Esophagus (tissue), 2 donors: ENCODE measurements around the gene CLDN15. TPM values are rescaled to one million over a fixed set of nuclear protein-coding genes. Genes with fewer than 3 reads are reported as not detected.

Source experiments
- H3K27ac ChIP-seq, 2 donors: one replicate each; pipeline ENCODE4 v1.5.1; 2013; ENCODE audit warnings: low read depth in 2 of 2, mild to moderate bottlenecking in 2 of 2, inconsistent platforms in 1 of 2, low read length in 1 of 2, moderate library complexity in 1 of 2
- H3K27me3 ChIP-seq, 2 donors: one replicate each; pipeline ENCODE4 v1.6.1; 2013; ENCODE audit warnings: low read length in 2 of 2, control low read depth in 1 of 2, mild to moderate bottlenecking in 1 of 2; ENCODE audit not compliant: insufficient read depth in 2 of 2, control insufficient read depth in 1 of 2
- H3K36me3 ChIP-seq, 2 donors: one replicate each; pipeline ENCODE4 v1.6.1; 2013; ENCODE audit warnings: low read length in 1 of 2; ENCODE audit not compliant: control insufficient read depth in 2 of 2, insufficient read depth in 2 of 2
- H3K4me1 ChIP-seq, 2 donors: one replicate each; pipeline ENCODE4 v1.6.1; 2013; ENCODE audit warnings: low read length in 1 of 2; ENCODE audit not compliant: control insufficient read depth in 2 of 2, insufficient read depth in 2 of 2
- H3K4me3 ChIP-seq, 2 donors: one replicate each; pipeline ENCODE4 v1.5.1; 2013; ENCODE audit warnings: low read length in 2 of 2, mild to moderate bottlenecking in 2 of 2, low read depth in 1 of 2, moderate library complexity in 1 of 2
- H3K9me3 ChIP-seq, 2 donors: one replicate each; pipeline ENCODE4 v1.6.1; 2013; ENCODE audit warnings: mild to moderate bottlenecking in 2 of 2, low read depth in 1 of 2, low read length in 1 of 2, moderate library complexity in 1 of 2; ENCODE audit not compliant: control insufficient read depth in 2 of 2, insufficient read depth in 1 of 2
- WGBS, 2 donors: extraction: QIAGEN DNeasy Blood & Tissue Kit; methylation state at CpG; one replicate each; pipeline ENCODE4 v1.1.7; 2013; 5-methylcytosine and 5-hydroxymethylcytosine counted together
- polyA plus RNA-seq, 2 donors: library from polyadenylated mRNA; stranded (reverse); fragments of 200-250 nt; gene quantifications; one replicate each; pipeline ENCODE4 v1.2.3, GENCODE V29; 2013
- donor health status: healthy with polysubstance abuse.
- donor health status: Bipolar disorder and iron deficiency.

Gene CLDN15
- polyA plus RNA-seq, 2 donors = 3.7 to 5.9 TPM

DNA sequence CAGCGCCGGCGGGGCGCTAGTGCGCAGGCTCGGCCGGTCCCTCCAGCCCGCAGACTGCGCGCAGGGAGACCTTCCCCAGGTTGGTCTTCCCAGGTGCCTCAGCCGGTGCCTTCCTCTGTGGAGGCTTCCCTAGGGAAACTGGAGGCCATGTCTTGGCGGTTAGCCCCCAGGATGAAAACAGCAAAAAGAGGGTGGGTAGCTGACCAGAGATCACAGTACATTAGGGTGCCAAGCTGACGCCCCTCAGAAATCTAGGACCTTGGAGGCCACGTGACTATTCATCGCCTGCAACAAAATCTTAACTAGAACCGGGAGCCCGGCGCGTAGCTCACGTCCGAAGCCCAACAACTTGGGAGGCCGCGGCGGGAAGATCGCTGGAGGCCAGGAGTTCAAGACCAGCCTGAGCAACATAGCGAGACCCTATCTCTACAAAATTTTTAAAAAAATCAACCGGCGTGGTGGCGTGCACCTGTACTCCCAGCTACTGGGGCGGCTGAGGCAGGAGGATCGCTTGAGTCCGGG lies 7.6 kb upstream of the CLDN15 start:
- Histone ChIP-seq H3K27me3 (no peaks in the 10 kb centered on the region), H3K27ac (peak overlapping the region; percentile 95 to 97), H3K4me3 (peak overlapping the region; percentile 90 to 91), H3K36me3 (peaks cover 5 to 6% of the 10 kb centered on the region in 2 donors), H3K9me3 (no peaks in the 10 kb centered on the region), H3K4me1 (peaks cover 7 to 15% of the 10 kb centered on the region in 2 donors)
- 28 to 31% methylated on average over 32 of the region's 32 CpGs for WGBS, 2 donors

DNA sequence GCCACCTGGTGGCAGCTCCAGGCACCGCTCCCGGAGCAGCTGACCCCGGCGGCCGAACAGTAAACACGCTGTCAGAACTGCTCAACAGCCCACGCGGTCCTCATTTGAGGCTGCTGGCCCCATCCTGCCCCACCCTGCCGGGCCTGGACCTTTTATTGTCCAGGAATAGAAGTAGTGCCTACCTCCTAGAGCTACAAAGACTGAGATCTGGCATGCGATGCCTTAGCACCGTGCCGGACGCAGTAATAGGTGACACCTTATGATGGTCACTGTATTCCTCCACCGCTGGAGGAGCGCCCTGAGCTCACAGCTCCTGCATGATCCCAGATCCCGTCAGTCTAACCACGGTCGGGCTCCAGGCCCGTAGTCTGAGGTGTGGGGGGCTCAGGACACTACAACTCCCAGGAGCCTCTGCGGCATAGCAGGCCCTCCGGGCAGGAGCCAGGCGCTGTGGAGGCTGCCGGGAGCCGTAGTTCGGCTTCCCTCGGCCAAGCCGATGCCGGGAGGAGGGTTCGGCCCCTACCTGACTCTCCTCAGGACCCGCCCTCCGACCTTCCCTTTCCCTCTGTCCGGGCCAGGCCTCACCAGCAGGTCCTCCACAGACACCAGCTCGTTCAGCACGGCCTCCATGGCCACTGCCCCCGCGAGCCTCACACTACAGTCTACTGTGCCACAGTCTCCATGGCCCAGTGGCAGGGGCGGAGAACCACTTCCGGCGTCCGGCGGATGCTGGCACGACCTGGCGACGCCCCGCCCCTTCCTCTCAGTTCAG lies 7.0 kb upstream of the CLDN15 start, which contains the start of gene FIS1:
Gene FIS1 (minus strand): TSS at position 707 of the 772 bp plus-strand sequence. CDS start 77 bp downstream, at position 630.
- WGBS, 2 donors = 0% methylated on average over 45 of the region's 45 CpGs
- Histone ChIP-seq H3K36me3 (peaks cover 5 to 11% of the 10 kb centered on the region in 2 donors), H3K9me3 (no peaks in the 10 kb centered on the region), H3K4me1 (peaks cover 7 to 15% of the 10 kb centered on the region in 2 donors), H3K4me3 (peak within 1 kb of the TSS; percentile 90 to 91), H3K27me3 (no peaks in the 10 kb centered on the region), H3K27ac (peak within 1 kb of the TSS; percentile 95 to 97)

DNA sequence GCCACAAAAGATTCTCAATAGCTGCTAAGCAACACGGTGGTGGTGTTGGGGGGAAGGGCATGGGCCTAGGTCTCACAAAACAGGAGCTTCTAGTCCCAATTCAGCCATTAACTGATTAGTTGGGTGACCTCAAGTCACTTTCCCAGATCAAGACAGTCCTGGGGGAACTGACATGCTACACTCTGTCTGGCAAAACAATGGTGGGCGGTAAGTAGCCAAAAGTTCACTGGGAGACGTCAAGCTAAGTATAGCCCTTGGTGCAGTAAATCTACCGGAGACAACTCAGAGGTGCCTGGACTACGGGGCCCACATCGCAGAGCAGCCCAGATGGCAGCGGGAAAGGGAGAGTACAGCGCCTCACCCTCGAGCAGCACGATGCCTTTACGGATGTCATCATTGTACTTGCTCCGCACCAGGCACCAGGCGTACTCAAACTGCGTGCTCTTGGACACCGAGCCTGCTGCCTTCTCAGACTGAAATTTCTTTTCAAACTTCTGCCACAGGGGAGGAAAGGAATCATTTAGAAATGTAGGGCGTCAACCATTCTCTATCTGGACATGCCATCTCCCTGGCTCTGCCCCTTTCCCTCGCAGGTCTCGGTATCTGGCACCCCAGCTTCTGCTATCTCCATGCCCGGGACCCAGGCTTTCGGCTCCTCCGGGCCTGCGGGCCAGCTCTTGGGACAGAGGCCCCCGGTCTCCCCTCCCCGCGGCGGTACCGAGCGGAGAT lies 6.2 kb upstream of the CLDN15 start:
- Histone ChIP-seq H3K9me3 (no peaks in the 10 kb centered on the region), H3K4me1 (peaks cover 7 to 15% of the 10 kb centered on the region in 2 donors), H3K4me3 (peak overlapping the region; percentile 90 to 91), H3K27ac (peak overlapping the region; percentile 95 to 97), H3K36me3 (peaks cover 5 to 16% of the 10 kb centered on the region in 2 donors), H3K27me3 (no peaks in the 10 kb centered on the region)
- WGBS, 2 donors = 17 to 20% methylated on average over 28 of the region's 28 CpGs

DNA sequence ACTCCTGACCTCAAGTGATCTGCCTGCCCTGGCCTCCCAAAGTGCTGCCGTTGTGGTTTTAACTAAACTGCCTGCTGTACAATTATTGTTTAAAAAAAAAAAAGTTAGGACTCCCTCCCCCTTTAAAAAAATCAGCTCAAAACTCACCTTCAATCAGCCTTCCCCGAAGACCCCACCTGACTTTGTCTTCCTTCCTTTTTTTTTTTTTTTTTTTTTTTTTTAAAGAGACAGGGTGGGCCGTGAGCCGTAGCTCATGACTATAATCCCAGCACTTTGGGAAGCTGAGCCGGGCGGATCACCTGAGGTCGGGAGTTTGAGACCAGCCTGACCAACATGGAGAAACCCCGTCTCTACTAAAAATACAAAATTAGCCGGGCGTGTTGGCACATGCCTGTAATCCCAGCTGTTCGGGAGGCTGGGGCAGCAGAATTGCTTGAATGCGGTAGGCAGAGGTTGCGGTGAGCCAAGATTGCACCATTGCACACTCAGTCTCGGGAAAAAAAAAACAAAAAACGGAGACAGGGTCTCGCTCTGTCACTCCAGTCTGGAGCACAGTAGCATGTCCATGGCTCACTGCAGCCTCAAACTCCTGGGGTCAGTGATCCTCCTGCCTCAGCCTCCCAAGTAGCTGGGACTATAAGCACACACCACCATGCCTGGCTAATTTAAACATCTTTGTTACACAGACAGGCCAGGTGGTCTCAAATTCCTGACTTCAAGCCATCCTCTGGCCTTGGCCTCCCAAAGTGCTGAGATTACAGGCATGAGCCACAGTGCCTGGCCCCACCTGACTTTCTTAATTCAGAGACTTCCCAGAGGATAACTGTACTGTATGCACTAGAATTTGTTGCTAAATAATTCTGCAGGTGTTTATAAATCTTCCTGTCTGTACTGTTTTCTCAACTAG lies 4.1 kb upstream of the CLDN15 start:
- Histone ChIP-seq H3K9me3 (no peaks in the 10 kb centered on the region), H3K4me3 (no peak overlapping the region), H3K27ac (no peak overlapping the region), H3K27me3 (no peaks in the 10 kb centered on the region), H3K36me3 (peaks cover 5 to 29% of the 10 kb centered on the region in 2 donors), H3K4me1 (peaks cover 7 to 15% of the 10 kb centered on the region in 2 donors)
- WGBS, 2 donors = 62 to 67% methylated on average over 16 of the region's 16 CpGs

DNA sequence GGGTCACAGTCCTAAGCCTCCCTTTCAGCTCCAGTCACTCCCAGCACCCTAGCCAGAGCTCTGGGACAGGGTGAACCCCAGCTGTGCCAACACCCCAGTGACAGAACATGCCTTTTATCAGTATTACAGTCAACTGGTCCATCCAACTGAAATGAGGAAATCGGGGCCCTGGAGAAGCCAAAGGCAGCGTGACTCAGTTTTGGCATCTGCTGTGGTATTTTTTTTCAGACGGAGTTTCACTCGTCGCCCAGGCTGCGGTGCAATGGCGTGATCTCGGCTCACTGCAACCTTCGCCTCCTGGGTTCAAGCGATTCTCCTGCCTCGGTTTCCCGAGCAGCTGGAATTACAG lies 3.4 kb upstream of the CLDN15 start:
- Histone ChIP-seq H3K4me1 (peaks cover 7 to 15% of the 10 kb centered on the region in 2 donors), H3K27ac (peak overlapping the region in 1 of 2 donors; percentile 45), H3K4me3 (no peak overlapping the region), H3K27me3 (no peaks in the 10 kb centered on the region), H3K36me3 (peaks cover 5 to 29% of the 10 kb centered on the region in 2 donors), H3K9me3 (no peaks in the 10 kb centered on the region)
- WGBS, 2 donors = 71 to 85% methylated on average over 12 of the region's 12 CpGs

DNA sequence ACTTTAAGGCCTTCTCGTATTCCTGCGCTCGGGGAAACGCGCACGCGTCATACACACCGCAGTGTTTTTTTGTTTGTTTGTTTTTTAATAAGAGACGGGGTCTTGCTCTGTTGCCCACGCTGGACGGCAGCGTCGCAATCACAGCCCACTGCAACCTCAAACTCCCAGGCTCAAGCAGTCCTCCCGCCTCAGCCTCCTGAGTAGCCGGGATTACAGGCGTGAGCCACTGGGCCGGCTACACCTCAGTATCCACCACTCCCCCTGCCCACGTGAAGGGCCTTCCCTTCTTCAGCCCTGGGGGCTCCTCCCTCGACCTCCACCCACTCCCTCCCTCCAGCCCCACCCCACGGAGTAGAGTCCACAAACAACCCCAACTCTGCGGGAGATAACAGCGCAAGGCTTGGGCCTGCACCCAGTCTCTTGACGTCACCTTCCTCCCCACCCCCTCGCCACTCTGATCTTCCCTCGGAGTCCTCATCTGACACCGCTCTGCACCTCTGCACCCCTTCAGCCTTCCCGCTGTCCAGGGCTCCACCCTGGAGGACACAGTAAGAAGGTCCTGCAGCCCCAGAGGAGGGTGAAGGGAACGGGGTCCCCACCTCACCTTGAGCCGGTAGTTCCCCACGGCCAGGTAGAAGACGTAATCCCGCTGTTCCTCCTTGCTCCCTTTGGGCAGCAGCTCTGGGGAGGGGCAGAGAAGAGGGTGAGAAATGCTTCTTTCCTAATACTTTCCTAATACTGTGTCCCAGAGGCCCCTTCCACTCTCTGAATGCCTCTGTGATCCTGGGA lies 2.8 kb upstream of the CLDN15 start:
- Histone ChIP-seq H3K9me3 (no peaks in the 10 kb centered on the region), H3K4me1 (peaks cover 7 to 15% of the 10 kb centered on the region in 2 donors), H3K27ac (peak overlapping the region in 1 of 2 donors; percentile 45), H3K36me3 (peaks cover 5 to 29% of the 10 kb centered on the region in 2 donors), H3K4me3 (no peak overlapping the region), H3K27me3 (no peaks in the 10 kb centered on the region)
- 86 to 89% methylated on average over 32 of the region's 32 CpGs for WGBS, 2 donors

DNA sequence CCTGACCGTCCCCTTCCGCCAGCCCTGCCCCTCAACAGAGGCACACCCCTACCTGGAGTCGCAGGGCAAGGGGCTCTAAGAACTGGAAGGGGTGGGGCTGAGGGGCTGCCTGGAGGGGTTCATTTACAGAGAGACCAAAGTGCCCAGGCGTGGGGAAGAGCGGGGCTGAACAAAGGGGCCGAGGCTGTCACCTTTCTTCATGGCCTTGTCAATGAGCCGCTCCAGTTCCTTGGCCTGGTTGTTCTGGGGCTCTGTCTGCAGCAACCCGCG lies 2.3 kb upstream of the CLDN15 start:
- Histone ChIP-seq H3K27ac (peak overlapping the region in 1 of 2 donors; percentile 39), H3K36me3 (peaks cover 5 to 29% of the 10 kb centered on the region in 2 donors)

DNA sequence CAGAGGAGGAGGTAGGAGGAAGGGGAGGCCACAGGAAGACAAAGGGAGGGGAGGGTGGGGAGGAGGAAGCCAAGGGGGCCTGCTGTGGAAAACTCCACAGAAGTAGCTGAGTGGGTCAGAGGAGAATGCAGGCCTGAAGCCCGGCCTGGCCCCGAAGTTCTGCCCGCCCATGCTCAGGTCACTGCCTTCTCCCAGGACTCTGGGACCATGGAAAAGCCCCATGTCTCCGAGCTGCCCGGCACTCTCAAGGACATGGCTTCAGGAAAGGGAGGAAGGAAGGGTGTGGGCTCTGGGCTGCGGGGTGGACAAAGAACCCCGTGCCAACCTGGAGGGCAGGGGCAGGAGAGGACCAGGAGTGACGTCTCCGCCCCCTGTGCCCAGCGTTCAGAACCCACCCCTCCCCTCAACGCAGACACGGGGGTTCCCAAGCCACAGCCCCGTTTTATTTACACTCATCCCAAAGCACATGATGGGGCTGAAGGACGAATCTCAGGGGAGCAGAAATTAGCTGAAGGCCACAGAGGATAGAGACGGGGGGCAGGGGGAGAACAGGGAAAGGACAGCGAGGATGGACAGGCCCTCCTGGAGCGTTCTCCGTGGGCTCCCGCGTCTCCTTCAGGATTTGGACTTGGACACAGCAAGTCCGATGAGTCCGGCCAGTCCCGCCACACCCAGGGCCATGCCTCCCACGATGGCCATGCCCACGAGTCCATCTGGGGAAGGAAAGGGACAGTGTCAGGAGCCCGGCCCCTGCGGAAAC lies 1.8 kb upstream of the CLDN15 start:
- Histone ChIP-seq H3K4me1 (peaks cover 7 to 17% of the 10 kb centered on the region in 2 donors), H3K36me3 (peaks cover 5 to 29% of the 10 kb centered on the region in 2 donors), H3K9me3 (no peaks in the 10 kb centered on the region), H3K27ac (peak overlapping the region; percentile 39 to 46), H3K4me3 (no peak overlapping the region), H3K27me3 (no peaks in the 10 kb centered on the region)
- WGBS, 2 donors = 67 to 76% methylated on average over 27 of the region's 27 CpGs

More for the DNA sequence above, 2.3 kb upstream of the CLDN15 start:
- WGBS, 2 donors = 82 to 91% methylated on average over 9 of the region's 9 CpGs
- no peaks in the 10 kb centered on the region for H3K9me3 ChIP-seq
- H3K4me3 ChIP-seq = no peak overlapping the region
- H3K4me1 ChIP-seq = peaks cover 7 to 15% of the 10 kb centered on the region in 2 donors
- no peaks in the 10 kb centered on the region for H3K27me3 ChIP-seq
